DMS114 treated with DMSO at 0.1 percent for 48 hours (cell line): ENCODE results near the gene HSPD1.
A peak's percentile ranks its signal among the peaks of the same experiment; 100 is the strongest.
"Not testable (repeated sequence)": the region's sequence is repeated elsewhere in the genome, so short reads cannot be mapped to it uniquely, and the experiment has no call there.

Experiments
- DNase-seq: peaks from one replicate; lab custom pipeline; 2025; ENCODE audit not compliant: unreplicated experiment; lab: John Stamatoyannopoulos, UW

The HSPD1 gene

GRCh38 chr2:197497326-197497725 lies 2.3 kb downstream of the HSPD1 start:
- DNase-seq = no peak

- DNase-seq = no peak
These were observed 2.9 kb downstream of the HSPD1 start for GRCh38 chr2:197496695-197497094.

- DNase-seq = no peak
These were observed 4.1 kb downstream of the HSPD1 start for GRCh38 chr2:197495433-197496134.

- DNase-seq = no peak
These were observed 12.3 kb downstream of the HSPD1 start for GRCh38 chr2:197487385-197487784.

- DNase-seq = no peak
These were observed 13.5 kb downstream of the HSPD1 start for GRCh38 chr2:197486175-197486574.

- DNase-seq = not testable (repeated sequence)
These were observed 15.4 kb downstream of the HSPD1 start for GRCh38 chr2:197484248-197484647.

- DNase-seq = no peak
These were observed 19.2 kb downstream of the HSPD1 start for GRCh38 chr2:197480165-197481036.

GRCh38 chr2:197477797-197478196 lies 21.8 kb downstream of the HSPD1 start:
- DNase-seq = no peak

- no peak for DNase-seq
These were observed 27.5 kb downstream of the HSPD1 start for GRCh38 chr2:197472166-197472565.

GRCh38 chr2:197464175-197464574 lies 35.5 kb downstream of the HSPD1 start:
- DNase-seq = no peak

GRCh38 chr2:197461057-197461456 lies 38.6 kb downstream of the HSPD1 start:
- no peak for DNase-seq

GRCh38 chr2:197460649-197461048 lies 39.0 kb downstream of the HSPD1 start:
- no peak for DNase-seq

- no peak for DNase-seq
These were observed 44.2 kb downstream of the HSPD1 start for GRCh38 chr2:197455428-197455827.

- DNase-seq = no peak
These were observed 44.7 kb downstream of the HSPD1 start for GRCh38 chr2:197454923-197455322.

- peak; percentile 40 for DNase-seq
These were observed 45.7 kb downstream of the HSPD1 start for GRCh38 chr2:197453914-197454398.

- peak; percentile 98 for DNase-seq
These were observed 46.3 kb downstream of the HSPD1 start, which contains the start of gene COQ10B for GRCh38 chr2:197453123-197453913. COQ10B (plus strand) TSS chr2:197453552; CDS start chr2:197453561, 9 bp downstream.

- peak; percentile 68 for DNase-seq
These were observed 46.9 kb downstream of the HSPD1 start for GRCh38 chr2:197452754-197453122.

- DNase-seq = not testable (repeated sequence)
These were observed 48.7 kb downstream of the HSPD1 start for GRCh38 chr2:197450935-197451358.

- DNase-seq = no peak
These were observed 49.2 kb downstream of the HSPD1 start for GRCh38 chr2:197450465-197450864.

- DNase-seq = no peak
These were observed 52.8 kb downstream of the HSPD1 start for GRCh38 chr2:197446844-197447243.

GRCh38 chr2:197445746-197446145 lies 53.9 kb downstream of the HSPD1 start:
- DNase-seq = no peak
